Measurements from ENCODE around the gene IKZF5. TPM values are rescaled to one million over a fixed set of nuclear protein-coding genes. Genes with fewer than 3 reads are reported as not detected.

IKZF5 gene
- total RNA-seq, 1 experiment from 2014 or later = 10.4 TPM

DNA sequence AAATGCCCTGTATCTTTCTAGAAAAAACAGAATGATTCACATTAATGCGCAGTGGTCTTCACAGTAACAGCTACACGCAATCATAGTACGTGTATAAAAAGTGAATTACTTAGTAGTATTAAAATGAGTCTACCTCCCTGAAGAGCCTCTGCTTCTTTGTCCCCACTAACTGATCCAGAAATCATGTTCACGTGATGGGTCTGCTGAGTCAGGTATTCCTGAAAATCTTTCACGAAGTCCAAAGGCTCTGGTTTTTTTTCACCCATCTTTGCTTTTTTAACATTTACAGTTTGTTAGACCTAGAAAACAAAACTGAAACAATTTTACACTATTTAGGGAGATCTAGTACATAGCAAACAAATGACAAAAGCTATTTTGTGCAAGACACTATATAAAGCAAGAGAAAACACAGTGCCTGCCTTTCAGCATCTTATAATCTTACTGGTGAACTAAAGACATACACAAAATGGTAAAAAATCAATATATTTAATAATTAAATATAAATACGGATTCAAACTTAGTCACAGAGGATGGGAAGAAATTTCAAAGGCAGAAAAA, 10.2 kb downstream of the IKZF5 start:
- no peak for DNase-seq
- Mint-ChIP-seq H3K36me3 (ENCODE audit: insufficient read depth, unreplicated experiment) (peaks cover 6% of the 10 kb centered on the region), H3K27ac (ENCODE audit: unreplicated experiment) (no peak overlapping the region), H3K9me3 (ENCODE audit: unreplicated experiment) (no peaks in the 10 kb centered on the region), H3K4me1 (ENCODE audit: low read depth, unreplicated experiment) (no peaks in the 10 kb centered on the region), H3K4me3 (ENCODE audit: unreplicated experiment) (no peak overlapping the region), H3K27me3 (ENCODE audit: insufficient read depth, unreplicated experiment) (no peaks in the 10 kb centered on the region)
- TF ChIP-seq, protein P1, sequence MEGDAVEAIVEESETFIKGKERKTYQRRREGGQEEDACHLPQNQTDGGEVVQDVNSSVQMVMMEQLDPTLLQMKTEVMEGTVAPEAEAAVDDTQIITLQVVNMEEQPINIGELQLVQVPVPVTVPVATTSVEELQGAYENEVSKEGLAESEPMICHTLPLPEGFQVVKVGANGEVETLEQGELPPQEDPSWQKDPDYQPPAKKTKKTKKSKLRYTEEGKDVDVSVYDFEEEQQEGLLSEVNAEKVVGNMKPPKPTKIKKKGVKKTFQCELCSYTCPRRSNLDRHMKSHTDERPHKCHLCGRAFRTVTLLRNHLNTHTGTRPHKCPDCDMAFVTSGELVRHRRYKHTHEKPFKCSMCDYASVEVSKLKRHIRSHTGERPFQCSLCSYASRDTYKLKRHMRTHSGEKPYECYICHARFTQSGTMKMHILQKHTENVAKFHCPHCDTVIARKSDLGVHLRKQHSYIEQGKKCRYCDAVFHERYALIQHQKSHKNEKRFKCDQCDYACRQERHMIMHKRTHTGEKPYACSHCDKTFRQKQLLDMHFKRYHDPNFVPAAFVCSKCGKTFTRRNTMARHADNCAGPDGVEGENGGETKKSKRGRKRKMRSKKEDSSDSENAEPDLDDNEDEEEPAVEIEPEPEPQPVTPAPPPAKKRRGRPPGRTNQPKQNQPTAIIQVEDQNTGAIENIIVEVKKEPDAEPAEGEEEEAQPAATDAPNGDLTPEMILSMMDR (IDR thresholded peaks at IDR 0.05; ENCODE audit: insufficient read depth in 1 of 2, low read depth in 1 of 2, low read length in 1 of 2, severe bottlenecking in 1 of 2, unreplicated experiment in 1 of 2) = no peak
- Histone ChIP-seq H3K4me3 (ENCODE audit: low read depth, low read length) (no peak overlapping the region), H3K27me3 (replicated peaks; ENCODE audit: control insufficient read depth, insufficient read depth, low read length) (no peaks in the 10 kb centered on the region), H3K36me3 (ENCODE audit: control insufficient read depth, insufficient read depth, low read length) (no peaks in the 10 kb centered on the region), H3K4me1 (no peaks in the 10 kb centered on the region), H3K9me3 (no peaks in the 10 kb centered on the region)
- ChIA-PET POLR2A (no interaction called here), CTCF (interaction anchor here (1.2 kb wide), 1 partner anchor 17 kb away, joined by 4 read pairs; no protein-coding TSS in a partner anchor)
- intact Hi-C loops (cut with micrococcal nuclease; ENCODE audit: unreplicated experiment) = no loop called here
- no TSS peak for BruUV-seq (replicated peaks)

DNA sequence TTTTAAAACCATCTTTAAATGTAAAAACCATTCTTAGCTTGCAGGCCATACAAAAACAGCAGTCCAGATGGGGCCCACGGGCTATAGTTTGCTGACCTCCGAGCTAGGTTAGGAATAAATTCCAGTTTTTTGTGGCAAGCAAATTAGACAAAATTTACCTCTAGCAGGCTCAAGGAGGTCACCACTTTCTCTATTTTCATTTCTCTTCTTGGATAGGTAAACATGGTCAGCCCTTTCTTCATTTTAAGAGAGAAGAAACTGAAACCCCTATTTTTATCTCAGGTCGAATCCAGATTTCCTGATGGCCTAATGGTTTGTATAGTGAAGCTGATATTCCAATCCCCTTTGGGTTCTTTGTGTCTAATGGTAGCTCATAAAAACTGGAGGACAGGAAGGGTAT, 10.7 kb downstream of the IKZF5 start:
- Histone ChIP-seq H3K36me3 (ENCODE audit: control insufficient read depth, insufficient read depth, low read length) (no peaks in the 10 kb centered on the region), H3K4me1 (no peaks in the 10 kb centered on the region), H3K9me3 (no peaks in the 10 kb centered on the region), H3K4me3 (ENCODE audit: low read depth, low read length) (no peak overlapping the region), H3K27me3 (replicated peaks; ENCODE audit: control insufficient read depth, insufficient read depth, low read length) (no peaks in the 10 kb centered on the region)
- intact Hi-C loops (cut with micrococcal nuclease; ENCODE audit: unreplicated experiment) = no loop called here
- no peak for DNase-seq
- no peak overlapping the region for H3K4me3 Mint-ChIP-seq (ENCODE audit: unreplicated experiment)
- no TSS peak for BruUV-seq (replicated peaks)
- no peaks in the 10 kb centered on the region for H3K27me3 Mint-ChIP-seq (ENCODE audit: insufficient read depth, unreplicated experiment)
- ChIA-PET POLR2A (no interaction called here), CTCF (interaction anchor here (1.2 kb wide), 1 partner anchor 17 kb away, joined by 4 read pairs; no protein-coding TSS in a partner anchor)
- TF ChIP-seq, protein P1 (IDR thresholded peaks at IDR 0.05; ENCODE audit: insufficient read depth in 1 of 2, low read depth in 1 of 2, low read length in 1 of 2, severe bottlenecking in 1 of 2, unreplicated experiment in 1 of 2) = no peak
- no peaks in the 10 kb centered on the region for H3K4me1 Mint-ChIP-seq (ENCODE audit: low read depth, unreplicated experiment)
- peaks cover 6% of the 10 kb centered on the region for H3K36me3 Mint-ChIP-seq (ENCODE audit: insufficient read depth, unreplicated experiment)
- no peak overlapping the region for H3K27ac Mint-ChIP-seq (ENCODE audit: unreplicated experiment)
- H3K9me3 Mint-ChIP-seq (ENCODE audit: unreplicated experiment) = no peaks in the 10 kb centered on the region

DNA sequence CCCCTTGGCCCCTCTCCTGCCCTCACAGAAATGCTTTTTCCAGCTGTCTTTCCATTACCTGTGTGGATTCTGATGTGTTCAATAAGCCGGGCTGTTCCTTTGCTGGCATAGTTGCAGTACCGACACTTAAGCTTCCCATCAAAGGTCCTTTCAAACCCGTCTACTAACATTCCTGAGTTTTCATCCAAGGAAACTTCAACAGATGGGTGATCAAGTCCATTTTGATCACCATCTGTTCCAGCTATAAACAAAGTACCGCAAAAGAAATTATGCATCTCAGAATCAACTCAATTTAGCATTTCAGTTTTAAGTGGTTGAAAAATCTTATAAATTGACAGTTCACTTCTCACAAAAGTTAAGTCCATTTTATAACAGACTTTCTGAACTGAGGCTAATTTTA, 12.7 kb downstream of the IKZF5 start:
- no peaks in the 10 kb centered on the region for H3K4me1 Mint-ChIP-seq (ENCODE audit: low read depth, unreplicated experiment)
- TF ChIP-seq, protein P1 (IDR thresholded peaks at IDR 0.05; ENCODE audit: insufficient read depth in 1 of 2, low read depth in 1 of 2, low read length in 1 of 2, severe bottlenecking in 1 of 2, unreplicated experiment in 1 of 2) = no peak
- no TSS peak for BruUV-seq (replicated peaks)
- H3K4me1 ChIP-seq = no peaks in the 10 kb centered on the region
- no peaks in the 10 kb centered on the region for H3K9me3 Mint-ChIP-seq (ENCODE audit: unreplicated experiment)
- intact Hi-C loops (cut with micrococcal nuclease; ENCODE audit: unreplicated experiment) = no loop called here
- POLR2A ChIA-PET = no interaction called here
- H3K27me3 ChIP-seq (replicated peaks; ENCODE audit: control insufficient read depth, insufficient read depth, low read length) = no peaks in the 10 kb centered on the region
- no peaks in the 10 kb centered on the region for H3K9me3 ChIP-seq
- CTCF ChIA-PET = no interaction called here
- no peak for DNase-seq
- H3K4me3 Mint-ChIP-seq (ENCODE audit: unreplicated experiment) = no peak overlapping the region
- H3K27me3 Mint-ChIP-seq (ENCODE audit: insufficient read depth, unreplicated experiment) = no peaks in the 10 kb centered on the region
- no peak overlapping the region for H3K27ac Mint-ChIP-seq (ENCODE audit: unreplicated experiment)
- H3K4me3 ChIP-seq (ENCODE audit: low read depth, low read length) = no peak overlapping the region
- H3K36me3 Mint-ChIP-seq (ENCODE audit: insufficient read depth, unreplicated experiment) = peaks cover 6% of the 10 kb centered on the region
- no peaks in the 10 kb centered on the region for H3K36me3 ChIP-seq (ENCODE audit: control insufficient read depth, insufficient read depth, low read length)
